ENCODE measurements around the gene COPZ1.

The COPZ1 gene

GRCh38 chr12:54358191-54358944 is 33.4 kb downstream of the COPZ1 start:
- DNase-seq (ENCODE audit: low read depth in 2 of 2), result no peak

- DNase-seq (ENCODE audit: low read depth in 2 of 2), result peak; percentile 74 to 85
Measured at GRCh38 chr12:54358945-54359761, 34.2 kb downstream of the COPZ1 start.

GRCh38 chr12:54359762-54360351 is 34.9 kb downstream of the COPZ1 start:
- DNase-seq (ENCODE audit: low read depth in 2 of 2), result no peak

- no peak for DNase-seq (ENCODE audit: low read depth in 2 of 2)
Measured at GRCh38 chr12:54360717-54361456, 36.0 kb downstream of the COPZ1 start.

GRCh38 chr12:54363047-54363446 is 38.1 kb downstream of the COPZ1 start:
- no peak for DNase-seq (ENCODE audit: low read depth in 2 of 2)

- DNase-seq (ENCODE audit: low read depth in 2 of 2), result no peak
Measured at GRCh38 chr12:54363618-54364017, 38.7 kb downstream of the COPZ1 start.

- DNase-seq (ENCODE audit: low read depth in 2 of 2), result no peak
Measured at GRCh38 chr12:54364413-54364812, 39.5 kb downstream of the COPZ1 start, which contains the start of gene GPR84. TSS of gene GPR84 (minus strand) at chr12:54364486. CDS start at chr12:54363851, 635 bp downstream.

GRCh38 chr12:54368025-54368708 is 43.2 kb downstream of the COPZ1 start:
- no peak for DNase-seq (ENCODE audit: low read depth in 2 of 2)

- peak; percentile 70 to 88 for DNase-seq (ENCODE audit: low read depth in 2 of 2)
Measured at GRCh38 chr12:54368709-54369596, 44.0 kb downstream of the COPZ1 start.

- DNase-seq (ENCODE audit: low read depth in 2 of 2), result no peak
Measured at GRCh38 chr12:54369597-54370131, 44.7 kb downstream of the COPZ1 start.

- DNase-seq (ENCODE audit: low read depth in 2 of 2), result no peak
Measured at GRCh38 chr12:54370171-54370730, 45.3 kb downstream of the COPZ1 start.

- no peak for DNase-seq (ENCODE audit: low read depth in 2 of 2)
Measured at GRCh38 chr12:54371328-54372112, 46.6 kb downstream of the COPZ1 start.

- DNase-seq (ENCODE audit: low read depth in 2 of 2), result no peak
Measured at GRCh38 chr12:54372113-54372806, 47.3 kb downstream of the COPZ1 start.

- DNase-seq (ENCODE audit: low read depth in 2 of 2), result no peak
Measured at GRCh38 chr12:54373649-54374561, 49.0 kb downstream of the COPZ1 start.

- no peak for DNase-seq (ENCODE audit: low read depth in 2 of 2)
Measured at GRCh38 chr12:54374562-54375258, 49.8 kb downstream of the COPZ1 start.

- no peak for DNase-seq (ENCODE audit: low read depth in 2 of 2)
Measured at GRCh38 chr12:54375259-54375579, 50.3 kb downstream of the COPZ1 start.

GRCh38 chr12:54376596-54376995 is 51.7 kb downstream of the COPZ1 start:
- DNase-seq (ENCODE audit: low read depth in 2 of 2), result no peak
